Measurements from ENCODE around the gene PCNT.

DNA sequence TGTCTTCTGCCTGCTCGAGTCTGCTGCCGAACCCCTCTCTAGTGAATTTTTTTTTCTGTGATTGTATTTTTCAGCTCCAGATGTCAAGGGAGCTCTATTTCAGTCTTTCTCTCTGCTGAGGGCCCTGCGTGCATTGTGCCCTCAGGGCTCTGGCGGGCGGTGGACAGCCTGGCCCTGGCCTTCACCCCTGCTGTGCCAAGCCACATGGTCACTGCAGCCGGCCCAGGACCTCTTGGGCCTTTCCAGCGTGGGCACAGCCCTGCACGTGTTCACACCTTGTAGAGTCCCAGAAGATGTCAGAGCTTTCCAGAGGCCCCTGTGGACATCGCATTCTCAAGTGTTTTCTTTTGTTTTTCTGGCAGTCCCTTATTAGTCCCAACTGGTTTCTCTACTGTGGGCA lies 55.7 kb downstream of the PCNT start:
- TF ChIP-seq, protein P1, sequence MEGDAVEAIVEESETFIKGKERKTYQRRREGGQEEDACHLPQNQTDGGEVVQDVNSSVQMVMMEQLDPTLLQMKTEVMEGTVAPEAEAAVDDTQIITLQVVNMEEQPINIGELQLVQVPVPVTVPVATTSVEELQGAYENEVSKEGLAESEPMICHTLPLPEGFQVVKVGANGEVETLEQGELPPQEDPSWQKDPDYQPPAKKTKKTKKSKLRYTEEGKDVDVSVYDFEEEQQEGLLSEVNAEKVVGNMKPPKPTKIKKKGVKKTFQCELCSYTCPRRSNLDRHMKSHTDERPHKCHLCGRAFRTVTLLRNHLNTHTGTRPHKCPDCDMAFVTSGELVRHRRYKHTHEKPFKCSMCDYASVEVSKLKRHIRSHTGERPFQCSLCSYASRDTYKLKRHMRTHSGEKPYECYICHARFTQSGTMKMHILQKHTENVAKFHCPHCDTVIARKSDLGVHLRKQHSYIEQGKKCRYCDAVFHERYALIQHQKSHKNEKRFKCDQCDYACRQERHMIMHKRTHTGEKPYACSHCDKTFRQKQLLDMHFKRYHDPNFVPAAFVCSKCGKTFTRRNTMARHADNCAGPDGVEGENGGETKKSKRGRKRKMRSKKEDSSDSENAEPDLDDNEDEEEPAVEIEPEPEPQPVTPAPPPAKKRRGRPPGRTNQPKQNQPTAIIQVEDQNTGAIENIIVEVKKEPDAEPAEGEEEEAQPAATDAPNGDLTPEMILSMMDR (IDR thresholded peaks at IDR 0.05): no peak
- no peak for TF ChIP-seq POLR2A (IDR thresholded peaks at IDR 0.05)
- TF ChIP-seq POLR2AphosphoS5 (IDR thresholded peaks at IDR 0.05): no peak

Data from breast epithelium (tissue), 3 donors.